Endothelial cell of umbilical vein (primary cell): Measurements from ENCODE around the gene SPSB2. TPM values are rescaled to one million over a fixed set of nuclear protein-coding genes. Genes with fewer than 3 reads are reported as not detected.

Experiments
- BruUV-seq: library from RNA; stranded (reverse); fragments of 400-500 nt; replicated peaks from 2 replicates; lab custom pipeline; 2021; lab: Mats Ljungman, UMichigan
- CTCF ChIA-PET: fragments of 300-600, 350-600 bp; sonication (Branson Sonifier 250); formaldehyde crosslinking; loops from one replicate; lab custom pipeline; 2021; ENCODE audit warnings: antibody characterized with exemption, inconsistent platforms; lab: Charles Lee
- POLR2A ChIA-PET: fragments of 300-600, 350-600 bp; sonication (Branson Sonifier 250); formaldehyde crosslinking; loops from one replicate; lab custom pipeline; 2021; ENCODE audit warnings: antibody characterized with exemption, inconsistent platforms; lab: Charles Lee
- DNase-seq: peaks from one replicate; pipeline ENCODE4 v3.0.0-alpha.2; 2011; ENCODE audit warnings: low read depth, low spot score
- FAIRE-seq: peaks from 2 replicates; lab custom pipeline; 2011; peaks lifted over from hg19 to GRCh38; lab: Jason Lieb, UNC
- H2AFZ ChIP-seq: 2 replicates; pipeline ENCODE4 v1.6.0; 2012; ENCODE audit warnings: low read depth, low read length, control low read depth, inconsistent platforms
- H3K27ac ChIP-seq: 2 replicates; pipeline ENCODE4 v1.5.1; 2011; ENCODE audit warnings: low read depth, mild to moderate bottlenecking, control low read depth, low read length, moderate library complexity; ENCODE audit not compliant: insufficient read depth
- H3K27me3 ChIP-seq, 2 experiments: 2 replicates each; pipeline versions ENCODE4 v1.6.0 to v1.6.1; 2011; ENCODE audit warnings: low read length in 2 of 2, mixed read lengths in 1 of 2; ENCODE audit not compliant: control insufficient read depth in 2 of 2, insufficient read depth in 2 of 2
- H3K36me3 ChIP-seq, 2 experiments: 2 replicates in 1 of 2; 3 replicates in 1 of 2; pipeline ENCODE4 v1.5.1; 2011; ENCODE audit warnings: low read length in 2 of 2, mild to moderate bottlenecking in 1 of 2, moderate library complexity in 1 of 2; ENCODE audit not compliant: control insufficient read depth in 2 of 2, insufficient read depth in 2 of 2; ENCODE audit errors: extremely low read depth in 1 of 2
- H3K4me1 ChIP-seq: 3 replicates; pipeline ENCODE4 v1.5.1; 2011; ENCODE audit warnings: mild to moderate bottlenecking, low read length; ENCODE audit not compliant: control insufficient read depth, insufficient read depth; ENCODE audit errors: extremely low read depth
- H3K4me2 ChIP-seq: 2 replicates; pipeline ENCODE4 v1.6.1; 2011; ENCODE audit warnings: low read length, control low read depth, mixed read lengths; ENCODE audit not compliant: insufficient read depth
- H3K4me3 ChIP-seq, 3 experiments: fragments of 200-600 bp in 1 of 3; sonication (generic), shearing (Covaris generic) in 1 of 3; replicated peaks in 1 of 3; 2 replicates each; pipeline ENCODE4 v1.5.1; 2011 to 2016; ENCODE audit warnings: control low read depth in 3 of 3, low read length in 3 of 3, mild to moderate bottlenecking in 2 of 3, inconsistent platforms in 1 of 3, low read depth in 1 of 3, moderate library complexity in 1 of 3; ENCODE audit not compliant: insufficient read depth in 1 of 3
- H3K79me2 ChIP-seq: 2 replicates; pipeline ENCODE4 v1.6.0; 2012; ENCODE audit warnings: low read length, inconsistent platforms; ENCODE audit not compliant: control insufficient read depth, insufficient read depth
- H3K9ac ChIP-seq: replicated peaks from 2 replicates; pipeline ENCODE3; 2011; ENCODE audit warnings: low read length, control low read depth; ENCODE audit not compliant: insufficient read depth; ENCODE audit errors: extremely low read depth
- H3K9me1 ChIP-seq: replicated peaks from 3 replicates; pipeline ENCODE4 v1.6.0; 2011; ENCODE audit warnings: mild to moderate bottlenecking, low read length; ENCODE audit not compliant: control insufficient read depth, insufficient read depth; ENCODE audit errors: extremely low read depth
- H3K9me3 ChIP-seq: replicated peaks from 2 replicates; pipeline ENCODE4 v1.5.1; 2012; ENCODE audit warnings: low read length, inconsistent platforms; ENCODE audit not compliant: control insufficient read depth, insufficient read depth
- H4K20me1 ChIP-seq: replicated peaks from 2 replicates; pipeline ENCODE3; 2011; ENCODE audit warnings: mild to moderate bottlenecking, low read length; ENCODE audit not compliant: control insufficient read depth, insufficient read depth; ENCODE audit errors: extremely low read depth
- EZH2 ChIP-seq: IDR thresholded peaks from 2 replicates; pipeline ENCODE4 v1.6.1; 2012; ENCODE audit warnings: borderline replicate concordance, low read depth, mild to moderate bottlenecking, moderate library complexity, low read length, inconsistent platforms; ENCODE audit not compliant: severe bottlenecking
- FOS ChIP-seq: IDR thresholded peaks from 2 replicates; pipeline ENCODE4 v1.6.1; 2011; ENCODE audit warnings: mild to moderate bottlenecking, low read length, moderate library complexity, borderline replicate concordance; ENCODE audit not compliant: insufficient read depth
- GATA2 ChIP-seq: IDR thresholded peaks from 2 replicates; pipeline ENCODE4 v1.7.0; 2011; ENCODE audit warnings: low read depth, mild to moderate bottlenecking, moderate library complexity, mixed read lengths, low read length; ENCODE audit not compliant: insufficient read length, insufficient read depth
- JUN ChIP-seq: IDR thresholded peaks from 2 replicates; pipeline ENCODE4 v1.6.1; 2011; ENCODE audit warnings: borderline replicate concordance, low read depth; ENCODE audit not compliant: insufficient read length, insufficient read depth
- MYC ChIP-seq: IDR thresholded peaks from one replicate; pipeline ENCODE4 v1.6.1; 2011; ENCODE audit warnings: mild to moderate bottlenecking, low read depth, low read length
- POLR2A ChIP-seq: IDR thresholded peaks from 2 replicates; pipeline ENCODE4 v1.6.1; 2012; ENCODE audit warnings: low read depth, mild to moderate bottlenecking, control low read depth, low read length
- POLR2AphosphoS5 ChIP-seq: IDR thresholded peaks from 2 replicates; pipeline ENCODE4 v1.6.1; 2012; ENCODE audit warnings: low read depth, mild to moderate bottlenecking, control low read depth, low read length, moderate library complexity; ENCODE audit not compliant: insufficient read depth
- dilution Hi-C: fragments of 300-500 bp; cut with MboI; formaldehyde crosslinking; loops from one replicate; pipeline ENCODE4 v1.15.0; 2019; ENCODE audit warnings: low sequenced_read_pairs; ENCODE audit not compliant: extremely low pct_ligation_motif_present
- intact Hi-C: fragments of 100-400 bp; cut with micrococcal nuclease; formaldehyde crosslinking; loops from one replicate; pipeline ENCODE4 v1.10.0; 2022
- polyA plus RNA-seq, 4 experiments: library from polyadenylated mRNA; depleted of rRNA in 3 of 4; stranded (reverse) in 3 of 4; unstranded in 1 of 4; fragments of >200 nt; gene quantifications; 2 replicates each; pipeline versions ENCODE4 v1.2.1 to v1.2.3, GENCODE V29; 2011 to 2012; ENCODE audit warnings: missing spikeins in 1 of 4
- total RNA-seq: library from RNA; stranded (reverse); gene quantifications from 2 replicates; pipeline ENCODE4 v1.2.3, GENCODE V29; 2021
- TF ChIP-seq, protein P1 (sequence below): IDR thresholded peaks from 2 replicates; pipeline ENCODE4 v1.6.1; 2011; ENCODE audit not compliant: insufficient read depth, insufficient read length
- TF ChIP-seq, protein P2 (sequence below), 2 donors: IDR thresholded peaks; 1 replicate in 1 of 2; 2 replicates in 1 of 2; pipeline ENCODE4 v1.5.1; 2011; ENCODE audit warnings: low read length in 2 of 2, mild to moderate bottlenecking in 2 of 2, moderate library complexity in 2 of 2, control low read depth in 1 of 2, inconsistent platforms in 1 of 2, low read depth in 1 of 2; ENCODE audit not compliant: insufficient read depth in 1 of 2; ENCODE audit errors: extremely low read depth in 1 of 2

SPSB2 gene
- total and polyA plus RNA-seq, 2 donors (not counting 3 experiments of a cell fraction or from before 2014, with no cell fraction given): 3.8 to 6.9 TPM

DNA sequence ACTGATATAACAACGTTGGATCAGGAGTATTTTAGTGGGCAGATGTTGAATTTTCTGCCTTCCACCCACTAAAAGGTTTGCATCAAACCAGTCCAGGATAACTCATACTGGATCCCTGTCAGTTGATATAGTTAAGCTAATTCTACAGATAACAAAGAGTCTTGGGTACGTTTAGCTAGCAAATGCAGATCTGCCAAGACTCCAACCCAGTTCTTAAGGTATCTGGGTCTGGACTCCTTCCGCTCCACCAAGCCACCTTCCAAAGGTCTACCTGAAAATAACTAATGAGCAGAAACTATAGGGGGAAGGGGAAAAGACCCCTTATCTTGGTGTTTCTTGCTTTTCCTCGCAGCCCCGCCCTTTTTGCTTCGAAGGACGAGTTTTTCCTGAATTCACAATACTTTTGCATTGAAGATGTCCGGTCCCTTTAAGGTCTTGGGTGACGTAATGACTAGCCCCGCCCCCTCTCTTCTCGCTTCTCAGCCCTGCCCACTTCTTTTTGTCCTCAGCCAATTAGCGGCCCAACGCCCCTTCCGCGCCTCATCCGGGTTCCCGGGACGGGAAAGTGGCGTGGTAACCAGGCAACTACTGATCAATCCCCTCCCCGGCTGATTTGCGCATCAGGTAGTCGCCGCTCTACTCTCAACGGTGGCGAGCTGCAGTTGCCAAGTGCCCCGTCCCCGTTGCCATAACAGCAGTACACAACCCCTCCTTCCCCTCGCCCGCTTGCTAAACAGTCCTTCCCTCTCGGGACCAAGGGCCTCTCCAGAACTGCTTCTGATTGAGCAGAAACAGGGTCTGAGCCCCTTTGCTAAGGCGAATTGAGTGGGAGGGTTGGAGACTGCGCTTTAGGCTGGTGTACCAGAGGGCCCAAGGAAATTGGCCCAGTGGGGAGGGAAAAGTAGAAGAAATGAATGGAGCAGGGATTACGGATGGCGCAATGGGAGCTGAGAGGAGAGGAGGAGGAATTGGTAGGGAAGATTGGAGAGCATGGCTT is 31.5 kb upstream of the SPSB2 start, which contains the start of gene LRRC23:
TSS of gene LRRC23 (plus strand) at position 543 of the 997 bp plus-strand sequence. CDS start 812 bp downstream, outside the sequence.
- FAIRE-seq (peak; percentile 99), DNase-seq (peak; percentile 95)
- ChIA-PET CTCF (interaction anchor here (0.9 to 2.2 kb wide), 5 partner anchors 12 to 35 kb away, joined by 3 to 8 read pairs (median 5); partner anchors contain the start of gene SPSB2), POLR2A (interaction anchor here (1.4 kb wide), 1 partner anchor 37 kb away, joined by 3 read pairs; the partner anchor contains the start of gene TPI1)
- intact Hi-C loops: loop anchor here (1.0 kb wide), 1 partner anchor 13 kb away; no protein-coding TSS in a partner anchor
- TF ChIP-seq, protein P1, sequence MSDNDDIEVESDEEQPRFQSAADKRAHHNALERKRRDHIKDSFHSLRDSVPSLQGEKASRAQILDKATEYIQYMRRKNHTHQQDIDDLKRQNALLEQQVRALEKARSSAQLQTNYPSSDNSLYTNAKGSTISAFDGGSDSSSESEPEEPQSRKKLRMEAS: no peak
- TF ChIP-seq GATA2 (no peak), POLR2A (peak; percentile 64), JUN (peak; percentile 75)
- peak within 1 kb of the TSS; percentile 13 to 70 (median 51) for H3K4me3 ChIP-seq
- no peaks in the 10 kb centered on the region for H3K9me1 ChIP-seq
- peaks cover 7% of the 10 kb centered on the region for H3K4me1 ChIP-seq
- peak within 1 kb of the TSS; percentile 86 for H2AFZ ChIP-seq
- no peaks in the 10 kb centered on the region for H3K79me2 ChIP-seq
- dilution Hi-C loops: no loop called here
- no peaks in the 10 kb centered on the region for H3K36me3 ChIP-seq
- no TSS peak for BruUV-seq
- H3K27ac ChIP-seq: peak within 1 kb of the TSS; percentile 32
- H4K20me1 ChIP-seq: no peaks in the 10 kb centered on the region
- H3K9me3 ChIP-seq: no peaks in the 10 kb centered on the region
- H3K27me3 ChIP-seq: no peaks in the 10 kb centered on the region
- peak within 1 kb of the TSS; percentile 82 for H3K9ac ChIP-seq
- H3K4me2 ChIP-seq: peak within 1 kb of the TSS; percentile 77

DNA sequence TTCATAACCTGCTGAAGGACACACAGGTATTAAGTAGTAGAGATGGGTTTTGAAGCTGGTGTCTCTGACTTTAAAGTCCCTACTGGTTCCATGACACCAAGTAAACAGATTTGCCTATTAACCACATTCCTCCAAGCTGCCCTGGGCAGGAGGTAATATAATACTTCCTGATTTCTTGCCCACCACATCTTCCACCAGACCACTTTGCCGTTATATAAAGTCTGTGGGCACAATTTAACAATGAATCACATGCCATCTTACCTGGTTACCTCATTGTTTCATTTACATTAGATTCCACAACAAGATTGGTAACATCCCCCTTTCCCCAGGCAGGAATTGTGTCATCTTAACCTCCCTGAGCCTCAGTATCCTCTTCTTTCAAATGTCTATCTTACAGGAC is 30.6 kb upstream of the SPSB2 start:
- peak overlapping the region; percentile 86 for H2AFZ ChIP-seq
- no peaks in the 10 kb centered on the region for H4K20me1 ChIP-seq
- H3K36me3 ChIP-seq: no peaks in the 10 kb centered on the region
- DNase-seq: no peak
- no peak for FAIRE-seq
- no peak overlapping the region for H3K4me3 ChIP-seq
- no peaks in the 10 kb centered on the region for H3K27me3 ChIP-seq
- intact Hi-C loops: loop anchor here (1.0 kb wide), 1 partner anchor 12 kb away; no protein-coding TSS in a partner anchor
- H3K4me2 ChIP-seq: no peak overlapping the region
- H3K27ac ChIP-seq: no peak overlapping the region
- H3K9me3 ChIP-seq: no peaks in the 10 kb centered on the region
- BruUV-seq: no TSS peak
- no peaks in the 10 kb centered on the region for H3K79me2 ChIP-seq
- H3K9ac ChIP-seq: no peak overlapping the region
- ChIA-PET POLR2A (no interaction called here), CTCF (interaction anchor here (1.5 to 2.0 kb wide), 3 partner anchors 13 to 34 kb away, joined by 5 to 7 read pairs (median 6); partner anchors contain the start of gene SPSB2)
- TF ChIP-seq POLR2A (no peak), MYC (no peak), POLR2AphosphoS5 (no peak), GATA2 (no peak), JUN (no peak), EZH2 (no peak), FOS (no peak)
- TF ChIP-seq, protein P2, sequence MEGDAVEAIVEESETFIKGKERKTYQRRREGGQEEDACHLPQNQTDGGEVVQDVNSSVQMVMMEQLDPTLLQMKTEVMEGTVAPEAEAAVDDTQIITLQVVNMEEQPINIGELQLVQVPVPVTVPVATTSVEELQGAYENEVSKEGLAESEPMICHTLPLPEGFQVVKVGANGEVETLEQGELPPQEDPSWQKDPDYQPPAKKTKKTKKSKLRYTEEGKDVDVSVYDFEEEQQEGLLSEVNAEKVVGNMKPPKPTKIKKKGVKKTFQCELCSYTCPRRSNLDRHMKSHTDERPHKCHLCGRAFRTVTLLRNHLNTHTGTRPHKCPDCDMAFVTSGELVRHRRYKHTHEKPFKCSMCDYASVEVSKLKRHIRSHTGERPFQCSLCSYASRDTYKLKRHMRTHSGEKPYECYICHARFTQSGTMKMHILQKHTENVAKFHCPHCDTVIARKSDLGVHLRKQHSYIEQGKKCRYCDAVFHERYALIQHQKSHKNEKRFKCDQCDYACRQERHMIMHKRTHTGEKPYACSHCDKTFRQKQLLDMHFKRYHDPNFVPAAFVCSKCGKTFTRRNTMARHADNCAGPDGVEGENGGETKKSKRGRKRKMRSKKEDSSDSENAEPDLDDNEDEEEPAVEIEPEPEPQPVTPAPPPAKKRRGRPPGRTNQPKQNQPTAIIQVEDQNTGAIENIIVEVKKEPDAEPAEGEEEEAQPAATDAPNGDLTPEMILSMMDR (IDR thresholded peaks at IDR 0.05; ENCODE audit: extremely low read depth in 1 of 2, insufficient read depth in 1 of 2, low read depth in 1 of 2, low read length in 2 of 2): no peak
- TF ChIP-seq, protein P1: no peak
- no peaks in the 10 kb centered on the region for H3K9me1 ChIP-seq
- dilution Hi-C loops: no loop called here
- peaks cover 7% of the 10 kb centered on the region for H3K4me1 ChIP-seq
